GM21576 (cell line): ENCODE data around the gene RIPPLY1.
A peak's percentile ranks its signal among the peaks of the same experiment; 100 is the strongest.
"Not testable (repeated sequence)": the region's sequence is repeated elsewhere in the genome, so short reads cannot be mapped to it uniquely, and the experiment has no call there.

Experiments used
- ATAC-seq: cut with Tn5 transposase; IDR thresholded peaks from one replicate; pipeline ENCODE4 v1.9.1; 2021; ENCODE audit warnings: mild to moderate bottlenecking, moderate library complexity; ENCODE audit not compliant: unreplicated experiment

RIPPLY1 gene

GRCh38 chrX:106917830-106918500 is 14.8 kb upstream of the RIPPLY1 start:
- ATAC-seq: no peak

DNA sequence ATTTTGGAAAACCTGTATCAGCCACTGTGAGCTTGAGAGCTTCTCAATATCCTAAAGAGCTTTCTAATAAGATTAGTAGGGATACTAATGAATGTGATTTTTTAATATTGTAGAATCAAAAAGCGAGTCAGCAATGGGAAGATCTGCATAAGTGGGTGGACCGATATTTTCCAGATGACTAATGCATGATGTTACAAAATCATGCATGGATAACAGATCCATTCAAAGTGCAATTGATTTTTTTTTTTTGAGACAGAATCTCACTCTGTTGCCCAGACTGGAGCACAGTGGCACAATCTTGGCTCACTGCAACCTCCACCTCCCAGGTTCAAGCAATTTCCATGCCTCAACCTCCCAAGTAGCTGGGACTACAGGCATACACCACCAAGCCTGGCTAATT is 9.7 kb upstream of the RIPPLY1 start:
- ATAC-seq: no peak

DNA sequence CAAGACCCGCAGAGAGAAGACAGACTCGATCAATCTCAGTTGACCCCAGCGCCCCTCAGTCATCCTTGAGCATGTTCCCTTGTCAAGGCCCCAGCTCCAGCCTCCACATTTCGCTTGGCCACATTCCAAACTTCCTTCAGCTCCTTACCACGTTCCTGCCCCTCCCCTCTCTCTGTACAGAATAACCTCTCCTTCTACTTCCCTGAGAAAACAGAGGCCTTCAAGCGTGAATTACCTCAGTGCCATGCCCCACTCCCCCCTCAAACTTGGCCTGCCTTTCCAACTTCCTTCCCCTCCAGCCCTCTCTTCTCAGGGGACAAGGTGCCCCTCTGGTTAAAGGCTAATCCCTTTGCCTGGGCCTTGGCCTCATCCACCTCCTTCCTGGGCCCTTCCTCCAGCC is 3.2 kb upstream of the RIPPLY1 start:
- ATAC-seq: no peak

- no peak for ATAC-seq
Measured at GRCh38 chrX:106905064-106905708, 2.0 kb upstream of the RIPPLY1 start.

- ATAC-seq: no peak
Measured at GRCh38 chrX:106903856-106904528, 851 bp upstream of the RIPPLY1 start.

DNA sequence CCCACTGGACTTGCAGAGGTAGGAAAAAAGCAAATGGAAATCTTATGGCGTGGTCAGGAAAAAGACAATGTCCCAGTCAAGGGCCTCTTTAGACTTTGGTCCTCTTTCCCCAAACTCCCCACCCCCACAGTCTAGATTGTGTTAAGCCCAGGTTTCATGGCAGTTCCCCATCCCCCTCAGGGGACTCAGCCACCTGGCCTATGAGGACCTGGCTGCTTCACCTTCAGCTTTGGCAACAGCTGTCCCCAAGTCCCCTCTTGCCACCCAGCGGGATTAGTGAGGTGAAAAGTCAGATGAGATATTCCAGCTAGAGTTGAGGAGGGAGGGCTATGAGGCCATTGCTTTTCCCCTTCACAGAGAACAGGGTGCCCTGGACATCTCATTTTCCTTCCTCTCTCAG is 457 bp downstream of the RIPPLY1 start:
- ATAC-seq: no peak

DNA sequence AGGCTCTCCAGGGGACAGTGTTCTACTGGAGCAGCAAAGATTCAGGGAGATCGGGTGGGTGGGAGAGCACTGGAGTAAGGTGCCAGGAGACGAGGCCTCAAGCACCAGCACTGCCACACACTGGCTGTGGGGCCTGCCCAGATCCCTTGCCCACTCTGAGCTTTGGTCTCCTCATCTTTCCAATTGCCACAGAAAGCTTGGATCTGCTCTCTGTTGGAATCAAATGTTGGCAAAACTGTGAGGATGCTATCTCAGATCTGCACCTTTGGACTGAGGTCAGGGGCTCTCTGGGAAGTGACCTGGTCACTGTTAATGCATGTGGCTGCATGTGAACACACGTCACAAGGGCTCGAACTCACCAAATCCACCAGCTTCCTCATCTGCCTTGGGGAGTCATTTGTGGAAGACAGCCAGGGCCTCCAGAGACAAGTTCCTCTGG is 1.3 kb downstream of the RIPPLY1 start:
- no peak for ATAC-seq

GRCh38 chrX:106901341-106901740 is 1.8 kb downstream of the RIPPLY1 start:
- ATAC-seq: no peak

DNA sequence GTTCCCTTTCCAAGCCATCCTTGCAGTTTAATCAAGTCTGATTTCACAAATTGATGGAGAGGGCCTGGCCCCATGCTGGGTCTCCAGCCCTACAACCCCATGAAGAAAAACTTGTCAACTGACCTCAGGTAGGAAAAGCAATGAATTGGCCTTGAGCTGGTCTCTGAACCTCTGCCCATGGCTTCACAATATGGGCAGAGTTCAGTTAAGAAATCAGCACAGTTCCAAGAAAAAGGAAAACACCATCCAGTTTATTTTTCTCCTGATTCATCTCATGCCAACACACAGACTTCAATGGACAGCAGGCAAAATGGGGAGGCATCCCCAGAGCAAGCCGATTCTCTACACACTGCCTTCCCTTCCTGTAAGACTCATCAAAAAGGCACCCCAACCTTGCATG is 3.3 kb downstream of the RIPPLY1 start:
- ATAC-seq: no peak

- ATAC-seq: no peak
Measured at GRCh38 chrX:106899276-106899675, 3.9 kb downstream of the RIPPLY1 start.

- ATAC-seq: peak; percentile 71
Measured at GRCh38 chrX:106898462-106898861, 4.7 kb downstream of the RIPPLY1 start.

DNA sequence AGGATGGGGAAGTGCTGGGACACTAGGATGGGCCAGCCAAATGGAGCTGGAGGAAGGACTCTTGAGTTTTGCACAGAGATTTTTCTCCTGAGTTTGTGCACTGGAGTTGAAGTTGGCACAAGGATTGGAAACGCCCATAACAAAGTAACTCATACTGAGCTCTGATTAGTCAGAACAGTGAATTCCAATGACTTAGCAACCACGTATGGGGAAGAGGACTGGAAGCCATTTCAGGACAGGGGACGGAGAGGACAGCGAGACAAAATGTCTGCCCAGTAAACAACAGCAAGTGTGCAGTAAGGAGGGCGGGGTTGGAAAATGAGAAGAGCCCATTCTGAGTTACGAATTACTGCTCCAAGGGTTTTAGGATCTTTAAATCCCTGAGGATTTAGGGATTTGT is 5.9 kb downstream of the RIPPLY1 start:
- no peak for ATAC-seq

DNA sequence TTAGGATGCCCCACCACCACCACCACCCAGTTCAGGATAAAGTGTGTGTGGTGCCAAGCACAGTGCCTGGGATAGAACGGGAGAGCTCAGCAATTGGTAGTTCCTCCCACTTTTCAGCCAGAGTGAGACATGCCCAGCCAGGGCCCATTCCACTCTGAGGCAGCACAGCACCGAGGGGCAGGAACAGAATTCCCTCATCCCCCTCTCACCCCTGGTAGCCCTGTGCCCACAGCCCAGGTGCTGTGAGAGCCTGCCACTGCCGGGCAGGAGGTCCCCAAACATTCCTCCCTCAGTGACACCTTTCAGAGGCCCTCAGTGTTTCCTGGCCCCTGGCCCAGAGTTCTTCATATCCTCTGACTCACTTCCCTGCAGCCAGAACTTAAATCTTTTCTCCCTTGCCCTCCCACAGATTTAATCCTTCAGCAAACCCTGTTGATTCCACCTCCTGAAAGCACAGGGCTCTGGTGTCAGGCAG is 8.1 kb downstream of the RIPPLY1 start:
- ATAC-seq: no peak

- peak; percentile 83 for ATAC-seq
Measured at GRCh38 chrX:106894392-106894909, 8.7 kb downstream of the RIPPLY1 start.

GRCh38 chrX:106891762-106892460 is 11.2 kb downstream of the RIPPLY1 start:
- no peak for ATAC-seq

GRCh38 chrX:106889468-106889867 is 13.7 kb downstream of the RIPPLY1 start:
- no peak for ATAC-seq

GRCh38 chrX:106875151-106875550 is 28.0 kb downstream of the RIPPLY1 start:
- ATAC-seq: no peak

DNA sequence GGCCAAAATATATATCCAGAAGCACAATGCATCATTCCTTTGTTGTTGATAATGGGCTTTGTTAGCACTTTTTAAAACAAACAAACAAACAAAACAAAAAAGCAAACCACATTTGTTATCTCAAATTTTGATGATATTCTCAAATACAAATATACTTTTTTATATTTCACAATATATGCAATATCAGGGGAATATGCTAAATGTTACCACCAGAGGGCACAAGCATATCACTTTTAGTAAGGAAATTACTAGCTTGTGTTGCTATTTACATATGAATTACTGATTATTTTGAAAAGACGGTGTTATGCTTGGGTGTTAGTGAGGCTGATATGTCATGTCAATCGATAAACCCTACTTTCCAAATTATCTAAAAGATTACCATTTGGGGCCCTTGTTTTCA is 29.1 kb downstream of the RIPPLY1 start:
- ATAC-seq: no peak

DNA sequence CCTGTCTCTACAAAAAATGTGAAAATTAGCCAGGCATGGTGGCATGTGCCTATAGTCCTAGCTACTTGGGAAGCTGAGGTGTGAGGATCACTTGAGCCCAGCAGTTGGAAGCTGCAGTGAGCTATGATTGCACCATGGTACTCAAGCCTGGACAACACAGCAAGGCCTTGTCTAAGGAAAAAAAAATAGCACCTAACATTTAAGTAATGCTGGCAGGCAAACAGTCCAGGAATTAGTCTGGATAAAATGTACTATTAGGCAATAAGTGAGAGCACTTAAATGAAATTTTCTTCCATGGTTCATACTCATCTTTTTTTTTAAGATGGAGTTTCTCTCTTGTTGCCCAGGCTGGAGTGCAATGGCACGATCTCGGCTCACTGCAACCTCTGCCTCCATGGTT is 30.3 kb downstream of the RIPPLY1 start:
- not testable (repeated sequence) for ATAC-seq

DNA sequence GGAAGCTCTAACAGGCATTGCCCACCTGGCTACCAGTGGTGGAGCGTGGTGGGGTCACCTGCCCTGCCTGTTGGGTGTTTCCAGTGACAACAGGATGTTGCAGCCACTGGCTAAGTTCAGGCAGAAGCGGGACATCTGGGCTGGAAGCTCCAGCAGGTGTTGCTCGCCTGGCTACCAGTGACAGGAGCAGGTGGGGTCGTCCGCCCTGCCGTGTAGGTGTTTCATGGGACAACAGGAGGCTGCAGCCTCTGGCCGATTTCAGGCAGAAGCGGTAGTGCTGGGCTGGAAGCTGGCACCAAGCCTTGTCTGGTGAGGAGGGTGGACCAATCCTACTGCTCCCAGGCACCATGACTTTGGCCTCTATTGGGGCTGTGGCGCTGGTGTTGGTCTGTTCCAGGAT is 39.4 kb downstream of the RIPPLY1 start:
- ATAC-seq: no peak
